ENCODE data around the gene SAP25.

- TF ChIP-seq CTCF (IDR thresholded peaks at IDR 0.05) = no peak
- TF ChIP-seq POLR2A (IDR thresholded peaks at IDR 0.05) = no peak
These were observed 6.5 kb downstream of the SAP25 start for GRCh38 chr7:100567031-100567730.

Data from transverse colon (tissue), 3 donors.